HL-60 (cell line): ENCODE data around the gene PSG1.
"Not testable (repeated sequence)": the region's sequence is repeated elsewhere in the genome, so short reads cannot be mapped to it uniquely, and the experiment has no call there.

Experiments
- DNase-seq, 2 experiments: peaks; one replicate each; pipeline ENCODE4 v3.0.0-alpha.2; 2010 to 2020; ENCODE audit warnings: low read depth in 1 of 2, low spot score in 1 of 2
- H3K27ac ChIP-seq: fragments of 250-450 bp; sonication (Bioruptor Pico); replicated peaks from 2 replicates; pipeline ENCODE4 v1.5.1; 2020; ENCODE audit warnings: mild to moderate bottlenecking, moderate library complexity
- H3K27me3 ChIP-seq: fragments of 250-450 bp; sonication (Bioruptor Pico); 2 replicates; pipeline ENCODE4 v1.5.1; 2021; ENCODE audit warnings: mild to moderate bottlenecking, moderate library complexity; ENCODE audit not compliant: insufficient read depth, poor library complexity, severe bottlenecking
- H3K4me3 ChIP-seq: replicated peaks from 2 replicates; pipeline ENCODE4 v1.5.1; 2011; ENCODE audit warnings: mild to moderate bottlenecking, control low read depth, low read length; ENCODE audit not compliant: insufficient read depth
- GABPA ChIP-seq: IDR thresholded peaks from 2 replicates; pipeline ENCODE4 v1.6.1; 2012; ENCODE audit warnings: low read depth
- POLR2AphosphoS5 ChIP-seq: IDR thresholded peaks from 2 replicates; pipeline ENCODE4 v1.6.1; 2012; ENCODE audit warnings: low read depth
- SPI1 ChIP-seq: IDR thresholded peaks from 2 replicates; pipeline ENCODE4 v1.6.1; 2012; ENCODE audit warnings: low read depth, mild to moderate bottlenecking, borderline replicate concordance
- TF ChIP-seq, protein P1 (sequence below): IDR thresholded peaks from 2 replicates; pipeline ENCODE4 v1.6.1; 2012; ENCODE audit warnings: low read depth; ENCODE audit not compliant: insufficient replicate concordance
- TF ChIP-seq, protein P2 (sequence below): IDR thresholded peaks from one replicate; pipeline ENCODE4 v1.5.1; 2011; ENCODE audit warnings: low read length, control low read depth, inconsistent platforms; ENCODE audit not compliant: insufficient read depth

Gene PSG1

DNA sequence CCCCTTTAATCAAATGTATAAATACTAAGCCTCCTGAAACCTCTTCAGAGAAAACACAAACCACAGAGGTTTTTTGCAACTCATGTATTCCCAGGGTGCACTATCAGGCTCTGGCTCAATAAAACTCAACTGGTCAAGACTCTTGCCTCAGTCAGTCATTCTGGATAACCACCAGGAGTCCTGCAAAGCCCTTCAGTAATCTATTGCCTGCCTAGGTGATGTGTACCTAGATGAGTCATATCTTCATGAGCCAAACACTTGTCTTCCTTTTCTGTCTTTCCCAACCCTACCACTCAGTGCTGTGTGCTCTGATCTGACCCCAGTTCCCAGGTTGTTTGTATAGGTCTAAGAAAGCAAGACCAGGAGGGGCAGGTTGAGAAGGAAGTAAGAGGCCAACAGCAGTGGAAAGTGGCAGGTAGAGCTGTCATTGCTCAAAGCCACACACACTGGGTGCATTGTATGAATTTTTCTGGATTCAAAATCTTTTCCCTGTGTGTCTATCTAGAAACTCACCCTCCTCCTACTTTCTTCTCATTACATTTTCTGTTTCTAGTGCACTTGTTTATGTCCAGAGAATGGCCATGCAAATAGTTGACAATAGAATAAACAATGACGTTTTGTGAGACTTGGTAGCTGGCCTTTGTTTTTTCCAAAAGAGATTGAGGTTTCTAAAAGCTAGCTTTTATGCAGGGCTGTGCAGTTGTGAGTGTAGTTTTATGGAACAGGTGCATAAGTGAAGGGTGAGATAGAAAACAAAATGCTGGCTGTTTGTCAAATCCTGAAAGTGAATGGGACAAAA is 48.1 kb downstream of the PSG1 start:
- TF ChIP-seq POLR2AphosphoS5: no peak
- TF ChIP-seq, protein P1, sequence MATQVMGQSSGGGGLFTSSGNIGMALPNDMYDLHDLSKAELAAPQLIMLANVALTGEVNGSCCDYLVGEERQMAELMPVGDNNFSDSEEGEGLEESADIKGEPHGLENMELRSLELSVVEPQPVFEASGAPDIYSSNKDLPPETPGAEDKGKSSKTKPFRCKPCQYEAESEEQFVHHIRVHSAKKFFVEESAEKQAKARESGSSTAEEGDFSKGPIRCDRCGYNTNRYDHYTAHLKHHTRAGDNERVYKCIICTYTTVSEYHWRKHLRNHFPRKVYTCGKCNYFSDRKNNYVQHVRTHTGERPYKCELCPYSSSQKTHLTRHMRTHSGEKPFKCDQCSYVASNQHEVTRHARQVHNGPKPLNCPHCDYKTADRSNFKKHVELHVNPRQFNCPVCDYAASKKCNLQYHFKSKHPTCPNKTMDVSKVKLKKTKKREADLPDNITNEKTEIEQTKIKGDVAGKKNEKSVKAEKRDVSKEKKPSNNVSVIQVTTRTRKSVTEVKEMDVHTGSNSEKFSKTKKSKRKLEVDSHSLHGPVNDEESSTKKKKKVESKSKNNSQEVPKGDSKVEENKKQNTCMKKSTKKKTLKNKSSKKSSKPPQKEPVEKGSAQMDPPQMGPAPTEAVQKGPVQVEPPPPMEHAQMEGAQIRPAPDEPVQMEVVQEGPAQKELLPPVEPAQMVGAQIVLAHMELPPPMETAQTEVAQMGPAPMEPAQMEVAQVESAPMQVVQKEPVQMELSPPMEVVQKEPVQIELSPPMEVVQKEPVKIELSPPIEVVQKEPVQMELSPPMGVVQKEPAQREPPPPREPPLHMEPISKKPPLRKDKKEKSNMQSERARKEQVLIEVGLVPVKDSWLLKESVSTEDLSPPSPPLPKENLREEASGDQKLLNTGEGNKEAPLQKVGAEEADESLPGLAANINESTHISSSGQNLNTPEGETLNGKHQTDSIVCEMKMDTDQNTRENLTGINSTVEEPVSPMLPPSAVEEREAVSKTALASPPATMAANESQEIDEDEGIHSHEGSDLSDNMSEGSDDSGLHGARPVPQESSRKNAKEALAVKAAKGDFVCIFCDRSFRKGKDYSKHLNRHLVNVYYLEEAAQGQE: no peak
- TF ChIP-seq SPI1: no peak
- TF ChIP-seq GABPA: no peak
- TF ChIP-seq, protein P2, sequence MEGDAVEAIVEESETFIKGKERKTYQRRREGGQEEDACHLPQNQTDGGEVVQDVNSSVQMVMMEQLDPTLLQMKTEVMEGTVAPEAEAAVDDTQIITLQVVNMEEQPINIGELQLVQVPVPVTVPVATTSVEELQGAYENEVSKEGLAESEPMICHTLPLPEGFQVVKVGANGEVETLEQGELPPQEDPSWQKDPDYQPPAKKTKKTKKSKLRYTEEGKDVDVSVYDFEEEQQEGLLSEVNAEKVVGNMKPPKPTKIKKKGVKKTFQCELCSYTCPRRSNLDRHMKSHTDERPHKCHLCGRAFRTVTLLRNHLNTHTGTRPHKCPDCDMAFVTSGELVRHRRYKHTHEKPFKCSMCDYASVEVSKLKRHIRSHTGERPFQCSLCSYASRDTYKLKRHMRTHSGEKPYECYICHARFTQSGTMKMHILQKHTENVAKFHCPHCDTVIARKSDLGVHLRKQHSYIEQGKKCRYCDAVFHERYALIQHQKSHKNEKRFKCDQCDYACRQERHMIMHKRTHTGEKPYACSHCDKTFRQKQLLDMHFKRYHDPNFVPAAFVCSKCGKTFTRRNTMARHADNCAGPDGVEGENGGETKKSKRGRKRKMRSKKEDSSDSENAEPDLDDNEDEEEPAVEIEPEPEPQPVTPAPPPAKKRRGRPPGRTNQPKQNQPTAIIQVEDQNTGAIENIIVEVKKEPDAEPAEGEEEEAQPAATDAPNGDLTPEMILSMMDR: no peak
- DNase-seq: no peak
- Histone ChIP-seq H3K4me3 (no peak overlapping the region), H3K27me3 (no peaks in the 10 kb centered on the region), H3K27ac (no peak overlapping the region)

DNA sequence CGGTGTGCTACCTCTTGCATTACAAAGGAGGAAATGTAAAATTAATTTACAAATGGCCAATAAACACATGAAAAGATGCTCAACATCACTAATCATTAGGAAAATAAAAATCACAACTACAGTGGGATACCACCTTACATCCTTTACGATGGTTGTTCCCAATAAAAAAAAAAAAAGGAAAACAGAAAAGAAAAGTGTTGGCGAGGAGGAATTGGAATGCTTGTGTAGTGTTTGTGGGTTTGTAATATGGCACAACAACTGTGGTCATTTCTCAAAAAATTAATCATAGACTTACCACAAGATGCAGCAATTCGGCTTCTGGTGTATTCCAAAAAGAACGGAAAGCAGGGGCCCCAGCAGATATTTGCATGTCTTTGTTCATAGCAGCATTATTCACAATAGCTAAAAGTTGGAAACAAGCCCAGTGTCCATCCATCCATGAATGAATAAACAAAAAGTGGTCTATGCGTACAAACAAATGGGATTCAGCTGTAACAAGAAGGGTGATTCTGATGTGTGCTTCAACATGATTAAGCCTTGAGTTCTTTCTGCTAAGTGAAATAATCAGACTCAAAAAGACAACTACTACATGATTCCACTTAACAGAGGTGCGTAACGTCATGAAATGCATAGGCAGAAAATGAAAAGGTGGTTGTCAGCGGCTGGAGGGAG is 58.1 kb downstream of the PSG1 start:
- DNase-seq, H3K27me3 ChIP-seq, H3K4me3 ChIP-seq, H3K27ac ChIP-seq: not testable (repeated sequence)

DNA sequence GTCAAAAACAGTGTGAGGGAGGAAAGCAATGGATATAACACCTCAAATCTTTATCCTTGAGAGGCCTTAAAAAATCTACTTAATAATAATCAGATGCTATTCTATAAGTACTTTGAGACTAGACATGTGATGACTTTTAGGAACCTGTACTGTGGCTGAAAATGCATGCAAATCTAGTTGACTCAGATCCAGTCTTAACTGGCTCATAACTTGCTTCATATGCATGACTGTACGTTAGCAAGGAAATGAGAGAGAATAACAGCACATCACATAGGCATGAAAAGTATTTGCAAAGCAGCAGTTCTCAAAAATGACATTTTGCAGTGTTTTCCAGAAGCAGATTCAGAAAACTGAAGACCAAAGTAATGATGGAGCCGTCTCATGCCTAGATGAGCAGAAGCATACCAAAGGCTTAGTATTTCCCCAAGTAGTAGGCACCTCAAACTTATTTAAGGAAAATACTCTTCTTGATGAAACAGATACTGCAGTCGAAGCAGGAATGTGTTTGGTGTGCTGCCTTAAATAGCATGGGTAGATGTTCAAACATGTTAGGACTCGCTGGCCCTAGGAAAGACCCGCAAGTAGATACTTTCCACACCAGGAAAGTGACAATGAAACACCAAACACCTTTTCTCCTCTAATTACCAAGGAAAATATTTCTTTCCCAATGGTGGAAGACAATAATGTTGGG is 59.4 kb downstream of the PSG1 start:
- H3K27me3 ChIP-seq, H3K4me3 ChIP-seq, H3K27ac ChIP-seq, DNase-seq: not testable (repeated sequence)

DNA sequence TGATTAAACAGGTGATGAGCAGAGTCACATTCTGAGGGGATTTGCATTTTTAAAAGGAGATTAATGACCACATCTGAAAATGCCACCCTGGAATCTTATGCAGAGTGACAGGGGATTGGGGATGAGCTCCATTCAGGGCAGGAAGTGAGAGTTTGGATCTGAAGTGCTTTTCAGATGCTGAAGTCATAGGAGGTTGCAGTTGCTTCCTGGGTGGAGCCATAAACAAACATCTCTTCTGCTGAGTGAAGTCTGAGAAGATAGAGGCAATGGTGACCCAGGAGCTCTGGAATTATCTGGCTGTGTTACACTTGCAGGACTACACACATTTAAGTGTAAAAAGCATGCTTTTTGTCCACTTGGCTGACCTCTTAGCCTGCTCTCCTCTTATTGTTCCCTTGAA is 62.6 kb downstream of the PSG1 start:
- no peak for DNase-seq
- H3K4me3 ChIP-seq: no peak overlapping the region

More for the DNA sequence above, 62.6 kb downstream of the PSG1 start:
- no peaks in the 10 kb centered on the region for H3K27me3 ChIP-seq
- TF ChIP-seq GABPA (no peak), SPI1 (no peak), POLR2AphosphoS5 (no peak)
- TF ChIP-seq, protein P1: no peak
- TF ChIP-seq, protein P2: no peak
- H3K27ac ChIP-seq: no peak overlapping the region
